WTC11 (cell line): ENCODE results near the gene STRADA. TPM values are rescaled to one million over a fixed set of nuclear protein-coding genes. Genes with fewer than 3 reads are reported as not detected.

Source experiments
- ATAC-seq: fragments of 200-7000 bp; cut with Tn5 transposase; 2 replicates; pipeline ENCODE4 v1.10.0; 2021; ENCODE audit warnings: mild to moderate bottlenecking, moderate library complexity
- CTCF ChIA-PET: fragments of 300-600 bp; sonication (Branson Sonifier 250); formaldehyde crosslinking; loops from one replicate; lab custom pipeline; 2021; ENCODE audit warnings: antibody characterized with exemption; lab: Charles Lee
- POLR2A ChIA-PET: fragments of 350-600 bp; sonication (Branson Sonifier 250); formaldehyde crosslinking; loops from one replicate; lab custom pipeline; 2021; ENCODE audit warnings: antibody characterized with exemption; lab: Charles Lee
- DNase-seq: peaks from one replicate; pipeline ENCODE4 v3.0.0; 2021; ENCODE audit warnings: low spot score
- H3K27ac Mint-ChIP-seq: 2 replicates; pipeline ENCODE4 v1.8.0; 2021; ENCODE audit warnings: mixed read lengths
- H3K27me3 Mint-ChIP-seq: 2 replicates; pipeline ENCODE4 v1.8.0; 2021; ENCODE audit warnings: low read depth, mild to moderate bottlenecking, moderate library complexity, mixed read lengths
- H3K36me3 Mint-ChIP-seq: 2 replicates; pipeline ENCODE4 v1.8.0; 2021; ENCODE audit warnings: mixed read lengths
- H3K4me1 Mint-ChIP-seq: 2 replicates; pipeline ENCODE4 v1.8.0; 2022; ENCODE audit warnings: mixed read lengths
- H3K4me3 Mint-ChIP-seq: 2 replicates; pipeline ENCODE4 v1.8.0; 2021; ENCODE audit warnings: mild to moderate bottlenecking, moderate library complexity, mixed read lengths
- H3K9me3 Mint-ChIP-seq: 2 replicates; pipeline ENCODE4 v1.8.0; 2021; ENCODE audit warnings: mixed read lengths
- AFF4 ChIP-seq: sonication (generic); formaldehyde crosslinking; IDR thresholded peaks from 2 replicates; pipeline ENCODE4 v1.8.1; 2023; ENCODE audit warnings: mild to moderate bottlenecking, missing genetic modification reagents, borderline replicate concordance
- CREB1 ChIP-seq: sonication (generic); formaldehyde crosslinking; IDR thresholded peaks from 2 replicates; pipeline ENCODE4 v1.8.0; 2023; ENCODE audit warnings: mild to moderate bottlenecking, missing genetic modification reagents
- ERG ChIP-seq: fragments of 250-450 bp; sonication (Bioruptor Pico); IDR thresholded peaks from 2 replicates; pipeline ENCODE4 v1.8.0; 2021; ENCODE audit warnings: mild to moderate bottlenecking
- FOXK1 ChIP-seq: sonication (generic); formaldehyde crosslinking; IDR thresholded peaks from 2 replicates; pipeline ENCODE4 v1.8.0; 2022; ENCODE audit warnings: mild to moderate bottlenecking, moderate library complexity, missing genetic modification reagents
- JAZF1 ChIP-seq: fragments of 250-450 bp; sonication (Bioruptor Pico); IDR thresholded peaks from 2 replicates; pipeline ENCODE4 v1.9.0; 2021; ENCODE audit warnings: moderate library complexity, mild to moderate bottlenecking, inconsistent platforms
- MLX ChIP-seq: sonication (generic); formaldehyde crosslinking; IDR thresholded peaks from 2 replicates; pipeline ENCODE4 v1.8.1; 2023; ENCODE audit warnings: mild to moderate bottlenecking, missing genetic modification reagents, moderate library complexity
- MXD4 ChIP-seq: fragments of 250-450 bp; sonication (Bioruptor Pico); IDR thresholded peaks from 2 replicates; pipeline ENCODE4 v1.8.0; 2021; ENCODE audit warnings: mild to moderate bottlenecking, moderate library complexity, borderline replicate concordance
- MYBL2 ChIP-seq: sonication (generic); formaldehyde crosslinking; IDR thresholded peaks from 2 replicates; pipeline ENCODE4 v1.8.1; 2023; ENCODE audit warnings: mild to moderate bottlenecking, moderate library complexity, missing genetic modification reagents
- NFE2L1 ChIP-seq: sonication (generic); formaldehyde crosslinking; IDR thresholded peaks from 2 replicates; pipeline ENCODE4 v1.8.1; 2023; ENCODE audit warnings: missing genetic modification reagents
- PRDM15 ChIP-seq: sonication (generic); formaldehyde crosslinking; IDR thresholded peaks from 2 replicates; pipeline ENCODE4 v1.8.0; 2022; ENCODE audit warnings: missing genetic modification reagents
- SP1 ChIP-seq: sonication (generic); formaldehyde crosslinking; conservative IDR thresholded peaks from 2 replicates; pipeline ENCODE4 v1.8.1; 2022; ENCODE audit warnings: missing genetic modification reagents
- TCF7 ChIP-seq: sonication (generic); formaldehyde crosslinking; IDR thresholded peaks from 2 replicates; pipeline ENCODE4 v1.8.0; 2022; ENCODE audit warnings: mild to moderate bottlenecking, low read depth, missing genetic modification reagents, moderate library complexity
- TEAD1 ChIP-seq: sonication (generic); formaldehyde crosslinking; IDR thresholded peaks from 2 replicates; pipeline ENCODE4 v1.8.0; 2022; ENCODE audit warnings: mild to moderate bottlenecking, missing genetic modification reagents
- ZBTB43 ChIP-seq: sonication (generic); formaldehyde crosslinking; IDR thresholded peaks from 2 replicates; pipeline ENCODE4 v1.8.1; 2023; ENCODE audit warnings: mild to moderate bottlenecking, missing genetic modification reagents
- ZMAT4 ChIP-seq: fragments of 250-450 bp; sonication (Bioruptor Pico); IDR thresholded peaks from 2 replicates; pipeline ENCODE4 v1.9.0; 2021; ENCODE audit warnings: mild to moderate bottlenecking
- ZNF121 ChIP-seq: sonication (generic); formaldehyde crosslinking; IDR thresholded peaks from 2 replicates; pipeline ENCODE4 v1.8.0; 2023; ENCODE audit warnings: missing genetic modification reagents
- ZNF317 ChIP-seq: sonication (generic); formaldehyde crosslinking; IDR thresholded peaks from 2 replicates; pipeline ENCODE4 v1.8.1; 2023; ENCODE audit warnings: low read depth, mild to moderate bottlenecking, moderate library complexity, missing genetic modification reagents, borderline replicate concordance
- ZSCAN18 ChIP-seq: fragments of 250-450 bp; sonication (Bioruptor Pico); IDR thresholded peaks from 2 replicates; pipeline ENCODE4 v2.1.2; 2022; ENCODE audit warnings: mild to moderate bottlenecking, moderate library complexity
- total RNA-seq: library from RNA; stranded (reverse); gene quantifications from 3 replicates; pipeline ENCODE4 v1.2.3, GENCODE V29; 2021

The STRADA gene
- total RNA-seq, 1 experiment from 2014 or later, result 36.6 TPM

- Mint-ChIP-seq H3K4me1 (no peaks in the 10 kb centered on the region), H3K27me3 (no peaks in the 10 kb centered on the region), H3K9me3 (no peaks in the 10 kb centered on the region), H3K4me3 (no peak overlapping the region), H3K36me3 (peaks cover 69% of the 10 kb centered on the region), H3K27ac (no peak overlapping the region)
- no peak for ATAC-seq
- TF ChIP-seq MYBL2 (CRISPR knock-in tag), result no peak
- TF ChIP-seq MLX, result no peak
- TF ChIP-seq ERG (CRISPR knock-in tag), result no peak
- TF ChIP-seq TCF7 (CRISPR knock-in tag), result no peak
- no peak for TF ChIP-seq NFE2L1 (CRISPR knock-in tag)
- no peak for TF ChIP-seq MXD4 (CRISPR knock-in tag)
- TF ChIP-seq PRDM15, result no peak
- no peak for TF ChIP-seq ZMAT4 (CRISPR knock-in tag)
- TF ChIP-seq CREB1, result no peak
- TF ChIP-seq ZSCAN18 (CRISPR knock-in tag), result no peak
- TF ChIP-seq SP1, result no peak
- TF ChIP-seq TEAD1 (CRISPR knock-in tag), result no peak
- TF ChIP-seq ZBTB43, result no peak
- TF ChIP-seq ZNF121 (CRISPR knock-in tag), result no peak
- no peak for TF ChIP-seq FOXK1 (CRISPR knock-in tag)
- ChIA-PET CTCF (interaction anchor here (0.6 kb wide), 1 partner anchor 11 kb away, joined by 3 read pairs; no protein-coding TSS in a partner anchor), POLR2A (no interaction called here)
- DNase-seq, result no peak
Observed at GRCh38 chr17:63760771-63761539, 19.4 kb upstream of the STRADA start.

- CTCF ChIA-PET, result no interaction called here
- no peak for TF ChIP-seq JAZF1 (CRISPR knock-in tag)
- no peak for TF ChIP-seq ZNF317 (CRISPR knock-in tag)
- TF ChIP-seq AFF4, result no peak
- TF ChIP-seq ZBTB43, result no peak
Observed at GRCh38 chr17:63758428-63758827, 16.8 kb upstream of the STRADA start.

More at GRCh38 chr17:63758428-63758827, 16.8 kb upstream of the STRADA start:
- Mint-ChIP-seq H3K27me3 (no peaks in the 10 kb centered on the region), H3K27ac (no peak overlapping the region; the same call in 1 of the 2 replicates), H3K4me1 (no peaks in the 10 kb centered on the region), H3K36me3 (peaks cover 65% of the 10 kb centered on the region), H3K9me3 (no peaks in the 10 kb centered on the region), H3K4me3 (no peak overlapping the region)
- DNase-seq (no peak), ATAC-seq (no peak)
- POLR2A ChIA-PET, result interaction anchor here (1.3 kb wide), 1 partner anchor 15 kb away, joined by 3 read pairs; the partner anchor contains the start of genes CCDC47 and DDX42
